Midbrain (tissue), 1 donor: ENCODE data around the gene CNPPD1.
A peak's percentile ranks its signal among the peaks of the same experiment; 100 is the strongest.

Experiments
- DNase-seq: peaks from one replicate; lab custom pipeline; 2025; lab: John Stamatoyannopoulos, UW

Gene CNPPD1

GRCh38 chr2:219179601-219180465 is 3.1 kb upstream of the CNPPD1 start:
- no peak for DNase-seq

DNA sequence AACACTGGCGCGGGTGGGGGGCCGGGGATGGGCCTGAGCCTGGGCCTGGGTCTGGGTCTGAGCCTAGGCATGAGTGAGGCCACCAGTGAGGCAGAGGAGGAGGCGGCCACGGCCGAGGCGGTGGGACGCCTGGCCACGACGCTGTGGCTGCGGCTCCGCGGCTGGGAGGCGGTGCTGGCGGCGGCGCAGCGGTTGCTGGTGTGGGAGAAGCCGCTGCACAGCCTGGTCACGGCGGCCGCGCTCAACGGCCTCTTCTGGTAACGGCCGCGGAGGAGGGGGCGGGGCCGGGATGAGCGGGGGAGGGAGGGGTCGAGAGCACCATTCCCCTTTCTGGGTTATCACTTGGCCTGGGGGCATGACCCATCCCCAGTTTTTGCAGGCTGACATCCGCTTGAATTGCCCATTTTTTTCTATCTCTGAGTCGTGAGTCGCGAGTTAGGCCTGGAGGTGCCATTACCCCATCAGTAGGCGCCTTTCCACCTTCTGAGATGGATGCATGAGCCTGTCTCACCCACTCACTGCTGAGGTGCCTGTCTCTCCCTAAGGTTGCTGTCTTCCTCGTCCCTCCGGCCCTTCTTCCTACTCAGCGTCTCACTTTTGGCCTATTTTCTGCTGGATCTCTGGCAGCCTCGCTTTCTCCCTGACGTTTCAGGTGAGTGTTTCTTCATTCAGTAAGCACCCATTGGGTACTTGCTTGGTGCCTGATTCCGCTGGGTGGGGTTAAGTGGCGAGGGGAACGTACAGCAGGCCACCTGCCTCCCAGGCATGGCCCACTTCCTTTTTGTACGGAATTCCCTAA is 1.9 kb upstream of the CNPPD1 start:
- no peak for DNase-seq

DNA sequence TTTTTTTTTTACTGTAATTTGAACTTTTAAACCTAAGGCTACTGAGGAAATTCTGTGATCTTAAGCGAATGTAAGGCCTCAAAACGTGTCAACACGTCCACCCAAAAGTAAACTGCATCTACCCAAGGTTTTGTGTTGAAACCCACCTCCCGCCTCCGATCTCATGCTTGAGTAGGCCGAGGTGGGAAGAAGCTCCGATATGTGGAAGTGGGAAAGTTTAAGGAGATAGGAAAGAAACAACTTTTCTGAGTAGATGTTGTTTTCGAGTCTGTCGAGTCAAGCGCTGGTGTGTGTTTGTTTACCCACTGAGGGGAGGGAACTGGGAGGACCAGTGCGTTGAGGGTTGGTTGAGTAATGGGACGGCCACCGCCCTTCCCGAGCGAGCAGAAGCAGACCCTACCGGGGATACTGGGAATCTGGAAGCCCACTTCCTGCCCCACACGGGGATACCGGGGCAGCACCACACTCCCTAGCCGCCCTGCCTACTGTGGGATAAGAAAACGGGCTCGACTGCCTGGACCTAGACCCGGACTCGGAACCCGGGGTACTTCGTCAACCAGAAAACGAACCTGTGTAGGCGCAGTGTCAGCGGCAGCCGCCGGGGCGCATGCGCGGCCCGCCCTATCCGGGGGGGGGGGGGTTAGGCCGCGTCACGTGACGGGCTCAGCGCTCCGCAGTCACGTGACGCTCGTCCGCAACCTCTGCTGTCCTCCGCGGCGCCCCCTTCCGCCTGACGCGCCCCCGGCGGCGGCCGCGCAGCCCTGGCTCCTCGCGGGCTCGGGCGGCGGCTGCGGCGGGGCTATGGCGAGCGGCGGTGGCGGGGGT is 1.0 kb upstream of the CNPPD1 start, which contains the start of gene RETREG2:
TSS of gene RETREG2 (plus strand) at position 724 of the 825 bp plus-strand sequence. CDS start at position 802, 78 bp downstream.
- peak; percentile 87 for DNase-seq

DNA sequence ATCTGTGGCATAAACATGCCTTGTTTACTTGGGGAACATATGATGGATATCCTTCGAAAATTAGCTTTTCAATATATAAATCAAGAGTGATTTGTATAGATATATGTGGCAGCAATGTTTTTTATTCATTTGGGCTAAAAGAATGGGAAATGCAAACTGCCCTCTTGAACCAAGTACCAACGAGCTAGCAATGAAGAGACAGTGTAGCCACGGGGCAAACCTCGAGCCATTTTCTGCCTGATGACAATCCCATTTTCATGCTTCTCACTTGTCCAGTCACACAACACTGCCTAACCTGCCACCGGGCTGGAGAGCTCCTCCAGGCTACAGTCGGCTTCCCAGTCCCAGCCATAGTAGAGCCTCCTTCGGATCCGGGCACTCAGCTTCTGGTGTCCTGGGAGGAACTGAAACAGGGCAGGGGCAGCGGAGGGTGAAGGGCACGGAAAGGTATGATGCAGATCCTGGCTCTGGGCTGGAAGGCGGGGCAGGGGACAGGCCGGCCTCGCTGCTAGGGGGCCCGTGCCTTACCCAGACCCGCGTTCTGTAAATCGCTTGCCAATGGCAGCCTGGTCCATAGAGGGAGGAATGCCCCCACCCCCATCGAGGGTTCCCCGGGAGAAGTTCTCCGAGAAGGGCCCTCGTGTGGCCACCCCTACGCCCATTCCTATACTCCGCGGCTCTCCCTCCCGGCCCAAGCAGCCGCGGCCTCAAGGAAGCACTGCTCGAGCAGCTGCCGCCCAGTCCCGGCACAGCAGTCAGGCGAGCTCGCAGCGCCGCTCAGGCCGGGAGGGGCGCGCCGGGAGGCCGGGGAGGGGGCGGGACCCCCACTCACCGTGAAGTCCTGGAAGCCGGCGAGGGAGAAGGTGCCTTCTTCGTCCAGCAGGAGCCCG is 552 bp downstream of the CNPPD1 start:
- peak; percentile 60 for DNase-seq

GRCh38 chr2:219175486-219175885 is 1.2 kb downstream of the CNPPD1 start:
- DNase-seq: no peak

- DNase-seq: no peak
Observed at GRCh38 chr2:219174801-219175200, 1.9 kb downstream of the CNPPD1 start.

GRCh38 chr2:219174146-219174545 is 2.6 kb downstream of the CNPPD1 start:
- DNase-seq: no peak

GRCh38 chr2:219173176-219173575 is 3.5 kb downstream of the CNPPD1 start:
- DNase-seq: no peak

- DNase-seq: no peak
Observed at GRCh38 chr2:219172231-219173154, 4.2 kb downstream of the CNPPD1 start.

GRCh38 chr2:219171231-219171651 is 5.5 kb downstream of the CNPPD1 start:
- DNase-seq: peak; percentile 52

DNA sequence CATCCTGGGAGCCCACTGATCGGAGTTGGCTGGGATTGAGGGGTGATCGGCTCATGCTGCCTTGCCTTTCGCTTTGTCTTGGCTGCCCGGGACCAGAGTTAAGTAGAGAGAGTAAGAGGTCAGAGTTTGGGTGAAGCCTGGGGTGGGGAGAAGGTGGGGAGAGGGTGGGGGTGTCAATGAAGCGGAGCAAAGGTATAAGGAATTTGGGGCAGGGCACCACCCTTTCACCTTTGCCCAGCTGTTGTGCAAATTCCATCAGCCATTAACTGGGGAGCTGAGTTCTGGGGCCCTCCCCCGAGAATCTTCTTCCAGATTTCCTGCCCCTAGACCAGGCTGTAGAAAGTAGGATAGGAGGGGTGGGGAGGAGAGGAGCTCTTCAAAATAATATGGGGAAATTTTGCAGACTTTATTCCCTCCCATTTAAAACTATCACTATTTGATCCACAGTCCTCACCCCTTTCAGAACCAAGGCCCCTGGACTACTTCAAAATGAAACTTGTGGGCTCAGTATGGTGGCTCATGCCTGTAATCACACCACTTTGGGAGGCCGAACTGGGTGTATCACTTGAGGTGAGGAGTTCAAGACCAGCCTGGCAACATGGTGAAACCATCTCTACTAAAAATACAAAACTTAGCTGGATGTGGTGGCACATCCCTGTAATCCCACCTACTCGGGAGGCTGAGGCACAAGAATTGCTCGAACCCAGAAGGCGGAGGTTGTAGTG is 6.6 kb downstream of the CNPPD1 start, which contains the start of gene SLC23A3:
TSS of gene SLC23A3 (minus strand) at position 100 of the 725 bp plus-strand sequence. CDS start at position 55, 45 bp downstream.
- DNase-seq: no peak

GRCh38 chr2:219168932-219169331 is 7.8 kb downstream of the CNPPD1 start:
- no peak for DNase-seq

DNA sequence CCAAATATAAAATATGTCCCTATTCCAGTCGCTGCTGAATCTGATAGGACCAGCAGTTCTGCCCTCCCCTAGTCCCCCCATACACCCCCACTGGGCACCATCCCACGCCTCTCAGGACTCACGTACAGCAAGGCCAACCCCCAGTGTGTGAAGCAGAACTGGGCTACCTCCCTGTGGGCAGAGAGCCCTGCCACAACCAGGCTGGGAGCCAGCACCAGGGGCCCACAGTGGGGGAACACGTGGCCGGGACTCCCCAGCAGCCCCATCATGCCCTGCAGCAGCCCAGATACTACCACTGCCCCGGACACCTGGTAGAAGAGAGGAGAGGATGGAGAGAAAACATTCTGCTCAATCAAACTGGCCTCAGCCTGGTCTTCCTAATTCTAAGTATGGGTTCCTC is 8.2 kb downstream of the CNPPD1 start:
- DNase-seq: no peak

DNA sequence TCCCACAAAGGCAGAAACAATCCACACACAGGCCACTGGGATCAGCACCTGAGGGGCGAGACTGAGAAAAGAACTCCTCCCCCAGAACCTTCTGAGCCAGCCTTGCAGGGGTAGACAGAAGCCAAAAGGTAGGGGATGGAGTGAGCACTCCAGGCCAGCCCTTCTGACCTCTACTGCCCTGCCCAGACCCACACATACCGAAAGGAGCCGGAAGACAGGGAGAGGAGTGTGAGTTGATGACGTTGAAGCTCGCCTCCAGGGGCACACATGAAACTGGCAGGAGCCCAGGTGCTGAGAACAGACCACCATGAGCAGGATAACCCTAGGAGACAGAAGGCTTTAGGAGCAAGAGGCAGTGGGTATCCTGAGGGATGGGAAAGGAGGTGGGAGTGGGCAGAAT is 8.7 kb downstream of the CNPPD1 start:
- DNase-seq: no peak

- no peak for DNase-seq
Observed at GRCh38 chr2:219165058-219165911, 11.4 kb downstream of the CNPPD1 start.

GRCh38 chr2:219163156-219163555 is 13.6 kb downstream of the CNPPD1 start:
- DNase-seq: no peak

GRCh38 chr2:219161097-219161496 is 15.6 kb downstream of the CNPPD1 start:
- DNase-seq: no peak
